Activated T-cell treated with anti-CD3 and anti-CD28 coated beads, Interleukin-2, amount 50 U/mL, for 72 hours (primary cell): Measurements from ENCODE around the gene TDRD12. TPM values are rescaled to one million over a fixed set of nuclear protein-coding genes. Genes with fewer than 3 reads are reported as not detected.
A peak's percentile ranks its signal among the peaks of the same experiment; 100 is the strongest.
"Not testable (repeated sequence)": the region's sequence is repeated elsewhere in the genome, so short reads cannot be mapped to it uniquely, and the experiment has no call there.

Source experiments
- ATAC-seq, 2 donors: fragments of 150-1000 bp; cut with Tn5 transposase; replicated peaks in 1 of 2; 2 replicates each; pipeline ENCODE4 v1.10.0; 2021; ENCODE audit warnings: moderate library complexity in 2 of 2, mild to moderate bottlenecking in 1 of 2
- DNase-seq, 2 donors: peaks; one replicate each; pipeline ENCODE4 v3.0.0; 2021 to 2022; ENCODE audit warnings: mixed read lengths in 1 of 2
- H3K27ac Mint-ChIP-seq: one replicate; pipeline ENCODE4 v1.8.0; 2022; ENCODE audit warnings: mild to moderate bottlenecking, moderate library complexity, mixed read lengths
- H3K27me3 Mint-ChIP-seq: one replicate; pipeline ENCODE4 v1.8.0; 2022; ENCODE audit warnings: low read depth, mixed read lengths
- H3K36me3 Mint-ChIP-seq, 2 donors: one replicate each; pipeline ENCODE4 v1.8.0; 2022; ENCODE audit warnings: mixed read lengths in 2 of 2, mild to moderate bottlenecking in 1 of 2; ENCODE audit not compliant: insufficient read depth in 2 of 2
- H3K4me1 Mint-ChIP-seq: one replicate; pipeline ENCODE4 v1.8.0; 2022; ENCODE audit warnings: low read depth, mixed read lengths
- H3K4me3 Mint-ChIP-seq, 2 donors: one replicate each; pipeline ENCODE4 v1.8.0; 2022; ENCODE audit warnings: mild to moderate bottlenecking in 2 of 2, mixed read lengths in 2 of 2, moderate library complexity in 2 of 2
- H3K9me3 Mint-ChIP-seq, 2 donors: one replicate each; pipeline ENCODE4 v1.8.0; 2022; ENCODE audit warnings: mixed read lengths in 2 of 2
- total RNA-seq, 2 donors: library from RNA; stranded (reverse); gene quantifications; one replicate each; pipeline ENCODE4 v1.2.3, GENCODE V29; 2022

Gene TDRD12
- total RNA-seq, 2 donors from 2014 or later, result 0.91 to 2.0 TPM

DNA sequence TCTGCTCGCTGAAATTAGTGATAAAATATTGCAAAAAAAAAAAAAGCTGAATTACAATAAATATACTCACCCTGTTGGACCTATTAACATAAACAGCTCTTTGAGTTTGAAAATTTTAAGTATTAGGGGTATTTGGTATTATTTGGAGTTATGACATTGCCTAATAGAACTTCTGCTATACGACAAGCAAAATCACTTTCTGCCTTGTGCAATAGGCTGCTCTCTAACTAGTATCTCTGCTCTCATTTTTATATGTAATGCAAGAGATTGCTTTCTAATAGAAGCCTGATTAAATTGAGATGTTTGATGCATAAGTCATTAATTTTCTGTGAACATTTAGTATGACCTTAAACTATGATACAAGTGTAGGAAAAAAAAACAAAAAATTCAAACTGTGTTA, 38.6 kb upstream of the TDRD12 start:
- no peak for ATAC-seq
- no peaks in the 10 kb centered on the region for H3K36me3 Mint-ChIP-seq

DNA sequence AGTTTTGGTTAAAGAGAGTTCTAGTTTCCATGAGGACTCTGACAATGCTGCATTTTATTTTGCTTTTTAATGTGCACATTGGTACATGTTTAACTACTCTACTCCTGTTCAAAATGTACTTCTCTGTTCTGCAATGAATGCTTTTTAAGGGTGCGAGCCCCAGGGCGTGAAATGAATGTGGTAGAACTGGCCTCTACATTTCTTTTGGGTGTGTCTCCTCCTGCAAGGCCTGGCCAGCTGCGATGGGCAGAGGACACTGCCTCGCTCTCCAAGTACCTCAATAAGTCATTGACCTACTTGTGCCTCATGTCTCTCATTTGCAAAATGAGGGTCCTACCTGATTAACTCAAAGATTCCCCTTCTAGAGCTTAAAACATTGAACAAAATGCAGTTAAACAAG, 37.2 kb upstream of the TDRD12 start:
- Mint-ChIP-seq H3K9me3 (no peaks in the 10 kb centered on the region), H3K36me3 (no peaks in the 10 kb centered on the region), H3K27me3 (peaks cover 9% of the 10 kb centered on the region), H3K4me1 (peaks cover 4% of the 10 kb centered on the region), H3K27ac (no peak overlapping the region), H3K4me3 (no peak overlapping the region)
- DNase-seq (no peak), ATAC-seq (no peak)

More for the DNA sequence above, 38.6 kb upstream of the TDRD12 start:
- no peaks in the 10 kb centered on the region for H3K9me3 Mint-ChIP-seq
- peaks cover 14% of the 10 kb centered on the region for H3K27me3 Mint-ChIP-seq
- peaks cover 7% of the 10 kb centered on the region for H3K4me1 Mint-ChIP-seq
- no peak for DNase-seq
- no peak overlapping the region for H3K27ac Mint-ChIP-seq
- no peak overlapping the region for H3K4me3 Mint-ChIP-seq

DNA sequence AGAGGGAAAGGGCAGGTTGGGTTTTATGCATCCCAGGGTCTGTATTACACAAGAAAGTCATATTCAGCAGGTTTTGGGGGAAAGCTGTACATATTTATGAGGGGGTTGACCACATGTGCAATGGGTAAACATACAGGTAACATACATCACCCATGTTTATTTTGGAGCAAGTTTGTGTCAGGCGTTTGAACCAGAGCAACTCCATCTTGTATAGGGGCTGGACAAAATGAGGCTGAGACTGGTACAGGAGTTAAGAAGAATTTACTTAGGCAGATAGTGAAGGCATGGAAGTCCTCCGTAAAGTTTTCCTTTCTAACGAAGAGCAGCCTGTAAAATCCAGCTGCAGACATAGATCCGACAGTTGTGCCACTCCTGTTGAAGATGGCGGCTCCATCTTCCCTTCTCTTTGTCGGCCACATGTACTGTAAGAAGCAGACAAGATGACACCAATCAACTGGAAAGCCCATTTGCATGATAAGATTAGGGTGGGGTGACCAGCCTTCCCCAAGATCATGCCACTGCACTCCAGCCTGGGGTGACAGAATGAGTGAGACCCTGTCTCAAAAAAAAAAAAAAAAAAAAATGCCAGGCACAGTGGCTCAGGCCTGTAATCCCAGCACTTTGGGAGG, 32.6 kb upstream of the TDRD12 start:
- Mint-ChIP-seq H3K27ac (no peak overlapping the region), H3K4me3 (no peak overlapping the region), H3K27me3 (no peaks in the 10 kb centered on the region), H3K9me3 (no peaks in the 10 kb centered on the region), H3K36me3 (peaks cover 0 to 4% of the 10 kb centered on the region in 2 donors), H3K4me1 (peaks cover 19% of the 10 kb centered on the region)
- DNase-seq (no peak), ATAC-seq (no peak)

DNA sequence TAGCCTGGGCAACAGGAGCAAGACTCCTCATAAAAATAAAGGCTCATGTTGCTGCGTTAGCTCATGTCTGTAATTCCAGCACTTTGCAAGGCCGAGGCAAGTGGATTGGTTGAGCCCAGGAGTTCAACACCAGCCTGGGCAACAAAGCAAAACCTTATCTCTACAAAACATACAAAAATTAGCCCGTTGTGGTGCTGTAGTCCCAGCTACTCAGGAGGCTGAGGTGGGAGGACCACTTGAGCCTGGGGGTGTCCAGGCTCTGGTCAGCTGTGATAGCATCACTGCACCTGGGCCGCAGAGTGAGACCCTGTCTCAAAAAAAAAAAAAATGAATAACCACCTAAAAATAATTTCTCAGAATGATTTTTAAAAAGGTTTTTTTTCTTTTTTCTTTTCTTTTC, 31.9 kb upstream of the TDRD12 start:
- DNase-seq (no peak), ATAC-seq (no peak)
- H3K4me3 Mint-ChIP-seq, result no peak overlapping the region
- no peaks in the 10 kb centered on the region for H3K9me3 Mint-ChIP-seq
- H3K36me3 Mint-ChIP-seq, result peaks cover under 1 to 4% of the 10 kb centered on the region in 2 donors
- H3K27me3 Mint-ChIP-seq, result no peaks in the 10 kb centered on the region
- no peak overlapping the region for H3K27ac Mint-ChIP-seq
- peaks cover 20% of the 10 kb centered on the region for H3K4me1 Mint-ChIP-seq

DNA sequence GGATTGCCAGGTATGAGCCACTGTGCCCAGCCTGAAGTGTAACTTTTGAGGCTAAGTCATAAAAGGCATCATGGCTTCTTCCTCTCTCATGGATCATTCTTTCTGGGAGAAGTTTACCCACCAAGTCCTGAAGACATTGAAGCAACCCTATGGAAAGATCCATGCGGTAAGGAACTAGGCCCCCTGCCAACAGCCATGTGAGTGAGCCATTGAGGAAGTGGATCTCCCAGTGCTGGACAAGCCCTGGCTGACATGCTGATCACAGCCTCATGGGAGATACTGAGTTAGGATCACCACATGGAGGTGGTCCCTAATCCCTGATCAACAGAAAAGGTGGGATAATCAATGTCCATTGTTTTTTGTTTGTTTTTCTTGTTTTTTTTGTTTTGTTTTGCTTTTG, 31.3 kb upstream of the TDRD12 start:
- H3K9me3 Mint-ChIP-seq, result no peaks in the 10 kb centered on the region
- H3K27ac Mint-ChIP-seq, result no peak overlapping the region

DNA sequence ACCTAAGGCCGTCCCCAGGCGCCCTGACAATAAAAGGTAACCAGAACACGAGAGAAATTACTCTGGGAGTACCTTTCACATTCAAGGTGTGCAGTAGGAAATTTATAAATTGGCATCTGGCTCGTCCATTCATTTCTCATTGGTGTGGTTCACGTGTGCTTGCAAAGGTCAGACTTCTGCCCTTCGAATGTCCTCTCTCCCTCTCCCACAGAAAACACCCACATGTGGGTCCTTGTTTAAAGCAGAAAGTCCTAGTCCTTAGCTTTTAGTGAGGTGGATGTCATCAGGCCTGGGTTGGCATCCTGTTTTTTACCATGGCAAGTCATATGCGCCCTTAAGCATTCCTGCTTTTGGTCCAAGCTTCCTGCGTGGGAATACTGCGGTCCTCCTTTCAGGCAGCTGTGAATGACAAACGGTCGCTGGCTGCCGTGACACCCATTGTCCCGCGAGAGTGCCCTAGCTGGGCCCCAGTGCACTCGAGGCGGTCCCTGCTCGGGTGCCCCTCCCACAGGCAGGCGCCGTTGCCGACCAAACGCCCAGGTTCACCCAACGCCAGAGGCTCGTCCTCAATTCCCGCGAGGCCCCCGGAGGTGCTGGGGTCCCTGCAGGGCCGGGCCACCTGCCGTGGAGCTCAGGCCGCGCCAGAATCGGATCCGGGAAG, 28.1 kb upstream of the TDRD12 start, which contains the start of gene NUDT19:
NUDT19 (plus strand) TSS at position 531 of the 661 bp plus-strand sequence. CDS start 140 bp downstream, outside the sequence.
- DNase-seq (peak; percentile 86 to 88), ATAC-seq (peak; percentile 76 to 79)
- peak within 1 kb of the TSS; percentile 90 to 96 for H3K4me3 Mint-ChIP-seq
- peaks cover 57% of the 10 kb centered on the region for H3K4me1 Mint-ChIP-seq
- peak within 1 kb of the TSS; percentile 87 for H3K27ac Mint-ChIP-seq
- no peaks in the 10 kb centered on the region for H3K9me3 Mint-ChIP-seq
- no peaks in the 10 kb centered on the region for H3K27me3 Mint-ChIP-seq
- peaks cover 14 to 27% of the 10 kb centered on the region in 2 donors for H3K36me3 Mint-ChIP-seq

More for the DNA sequence above, 31.3 kb upstream of the TDRD12 start:
- no peak for ATAC-seq
- peaks cover 26% of the 10 kb centered on the region for H3K4me1 Mint-ChIP-seq
- no peak overlapping the region for H3K4me3 Mint-ChIP-seq
- DNase-seq, result no peak
- H3K36me3 Mint-ChIP-seq, result peaks cover 5 to 10% of the 10 kb centered on the region in 2 donors
- H3K27me3 Mint-ChIP-seq, result no peaks in the 10 kb centered on the region

DNA sequence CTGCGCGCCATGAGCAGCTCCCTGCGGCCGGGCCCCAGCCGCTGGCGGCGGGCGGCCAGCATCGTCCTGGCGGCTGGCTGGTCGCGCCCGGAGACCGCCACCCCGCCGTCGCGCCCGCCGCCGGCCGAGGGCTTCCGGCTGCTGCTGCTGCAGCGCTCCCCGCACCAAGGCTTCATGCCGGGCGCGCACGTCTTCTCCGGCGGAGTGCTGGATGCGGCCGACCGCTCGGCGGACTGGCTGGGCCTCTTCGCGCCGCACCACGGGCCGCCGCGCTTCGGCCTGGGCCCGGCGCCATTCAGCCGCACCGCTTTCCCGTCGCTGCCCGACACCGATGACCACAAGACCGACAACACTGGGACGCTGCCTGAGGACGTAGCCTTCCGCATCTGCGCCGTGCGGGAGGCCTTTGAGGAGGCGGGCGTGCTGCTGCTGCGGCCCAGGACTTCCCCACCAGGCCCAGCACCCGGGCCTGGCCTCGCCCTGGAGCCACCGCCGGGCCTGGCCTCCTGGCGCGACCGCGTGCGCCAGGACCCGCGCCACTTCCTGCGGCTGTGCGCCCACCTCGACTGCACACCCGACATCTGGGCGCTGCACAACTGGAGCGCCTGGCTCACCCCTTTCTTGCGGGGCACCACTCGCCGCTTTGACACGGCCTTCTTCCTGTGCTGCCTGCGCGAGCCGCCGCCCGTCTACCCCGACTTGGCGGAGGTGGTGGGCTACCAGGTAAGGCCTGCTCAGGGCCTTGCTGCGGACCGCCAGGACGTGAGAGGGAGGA, 27.4 kb upstream of the TDRD12 start:
- peak; percentile 69 to 73 for DNase-seq
- H3K4me1 Mint-ChIP-seq, result peaks cover 59% of the 10 kb centered on the region

DNA sequence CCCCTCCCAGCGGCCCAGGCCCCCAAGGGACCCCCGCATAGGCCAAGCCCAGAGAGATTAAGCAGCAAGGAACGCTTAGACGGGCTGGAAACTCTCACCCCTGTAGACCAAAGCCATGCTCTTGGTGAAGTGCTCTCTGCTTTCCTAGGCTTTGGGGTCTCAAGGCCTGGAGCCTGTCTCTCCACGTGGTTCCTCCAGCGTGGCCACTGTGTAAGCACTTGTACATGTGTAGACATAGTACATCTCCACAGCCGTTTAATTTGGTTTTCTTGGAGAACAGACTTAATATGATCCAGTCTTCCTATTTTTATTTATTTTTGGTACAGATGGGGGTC, 26.9 kb upstream of the TDRD12 start:
- ATAC-seq, result peak in 1 of 2 donors; percentile 2
- no peaks in the 10 kb centered on the region for H3K27me3 Mint-ChIP-seq
- H3K4me3 Mint-ChIP-seq, result peak overlapping the region; percentile 83 to 96
- H3K4me1 Mint-ChIP-seq, result peaks cover 63% of the 10 kb centered on the region
- DNase-seq, result no peak
- no peaks in the 10 kb centered on the region for H3K9me3 Mint-ChIP-seq
- H3K36me3 Mint-ChIP-seq, result peaks cover 18 to 32% of the 10 kb centered on the region in 2 donors
- H3K27ac Mint-ChIP-seq, result peak overlapping the region; percentile 87

More for the DNA sequence above, 27.4 kb upstream of the TDRD12 start:
- no peaks in the 10 kb centered on the region for H3K9me3 Mint-ChIP-seq
- peak; percentile 64 to 66 for ATAC-seq
- H3K36me3 Mint-ChIP-seq, result peaks cover 14 to 28% of the 10 kb centered on the region in 2 donors
- peak overlapping the region; percentile 90 to 96 for H3K4me3 Mint-ChIP-seq
- no peaks in the 10 kb centered on the region for H3K27me3 Mint-ChIP-seq
- H3K27ac Mint-ChIP-seq, result peak overlapping the region; percentile 87

DNA sequence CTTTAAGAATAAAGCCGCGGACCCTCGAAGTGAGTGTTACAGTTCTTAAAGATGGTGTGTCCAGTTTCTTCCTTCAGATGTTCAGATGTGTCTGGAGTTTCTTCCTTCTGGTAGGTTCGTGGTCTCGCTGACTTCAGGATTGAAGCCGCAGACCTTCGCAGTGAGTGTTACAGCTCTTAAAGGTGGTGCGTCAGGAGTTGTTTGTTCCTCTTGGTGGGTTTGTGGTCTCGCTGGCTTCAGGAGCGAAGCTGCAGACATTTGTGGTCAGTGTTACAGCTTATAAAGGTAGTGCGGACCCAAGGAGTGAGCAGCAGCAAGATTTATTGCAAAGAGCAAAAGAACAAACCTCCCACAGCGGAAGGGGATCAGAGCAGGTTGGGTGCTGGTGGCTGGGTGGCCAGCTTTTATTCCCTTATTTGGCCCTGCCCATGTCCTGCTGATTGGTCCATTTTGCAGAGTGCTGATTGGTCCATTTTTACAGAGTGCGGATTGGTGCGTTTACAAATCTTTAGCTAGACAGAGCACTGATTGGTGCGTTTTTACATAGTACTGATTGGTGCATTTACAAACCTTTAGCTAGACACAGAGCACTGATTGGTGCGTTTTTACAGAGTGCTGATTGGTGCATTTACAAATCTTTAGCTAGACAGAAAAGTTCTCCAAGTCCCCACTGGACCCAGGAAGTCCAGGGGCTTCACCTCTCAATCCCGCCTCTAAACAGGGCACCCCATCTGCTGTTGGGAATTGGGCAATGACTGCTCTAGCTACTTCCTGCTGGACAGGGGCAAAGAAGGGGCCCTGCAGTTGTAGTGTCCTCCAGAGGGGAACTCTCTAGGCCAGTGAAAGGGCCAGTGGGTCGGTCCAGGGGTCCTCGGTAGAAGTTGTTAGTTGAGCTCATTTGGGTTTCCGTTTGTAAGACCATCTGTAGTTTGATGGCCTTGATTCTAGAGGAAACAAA, 26.1 kb upstream of the TDRD12 start:
- H3K4me1 Mint-ChIP-seq, result peaks cover 66% of the 10 kb centered on the region
- DNase-seq, result peak; percentile 64
- H3K4me3 Mint-ChIP-seq, result peak overlapping the region; percentile 83 to 96
- H3K9me3 Mint-ChIP-seq, H3K27me3 Mint-ChIP-seq: not testable (repeated sequence)
- peak overlapping the region; percentile 87 for H3K27ac Mint-ChIP-seq
- peak; percentile 16 to 30 for ATAC-seq
- peaks cover 21 to 38% of the 10 kb centered on the region in 2 donors for H3K36me3 Mint-ChIP-seq

DNA sequence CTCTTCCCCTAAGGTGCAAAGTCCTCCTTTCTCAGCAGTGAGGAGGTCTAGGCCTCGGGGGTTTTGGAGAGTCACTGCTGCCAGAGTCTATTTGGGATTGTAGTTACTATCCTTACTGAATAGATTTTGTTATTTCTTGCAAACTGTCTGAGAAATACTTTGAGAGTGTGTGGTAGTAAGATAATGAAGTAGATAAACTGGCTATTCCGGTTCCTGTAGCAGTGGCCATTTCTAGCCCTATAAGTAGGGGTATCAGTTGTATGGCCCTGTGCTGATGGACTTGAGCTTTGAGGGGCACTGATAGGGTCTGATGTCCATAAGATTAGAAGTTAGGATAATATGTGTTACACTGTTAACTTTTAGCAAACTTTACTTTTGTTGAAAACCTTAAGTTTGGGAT, 25.3 kb upstream of the TDRD12 start:
- DNase-seq, ATAC-seq, H3K9me3 Mint-ChIP-seq, H3K27me3 Mint-ChIP-seq: not testable (repeated sequence)
- peak overlapping the region; percentile 83 to 96 for H3K4me3 Mint-ChIP-seq
- peaks cover 66% of the 10 kb centered on the region for H3K4me1 Mint-ChIP-seq
- H3K27ac Mint-ChIP-seq, result peak overlapping the region; percentile 87
- H3K36me3 Mint-ChIP-seq, result peaks cover 24 to 46% of the 10 kb centered on the region in 2 donors

DNA sequence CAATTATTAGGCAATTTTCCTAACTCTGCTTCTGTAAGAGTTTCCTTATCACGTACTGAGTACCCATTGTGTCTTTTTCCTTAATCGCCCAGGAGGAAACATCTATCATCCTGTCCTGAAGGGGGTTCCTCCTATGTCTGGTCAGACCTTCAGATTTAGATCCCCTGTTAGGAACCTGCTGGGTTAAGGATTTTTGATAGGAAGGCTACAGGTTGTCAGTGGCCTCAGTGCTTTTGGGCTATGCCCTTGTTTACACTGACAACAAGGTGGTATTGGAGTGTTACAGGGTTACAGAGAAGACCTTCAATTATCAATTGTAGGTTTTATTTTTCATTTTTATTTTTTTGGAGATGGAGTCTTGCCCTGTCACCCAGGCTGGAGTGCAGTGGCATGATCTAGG, 24.7 kb upstream of the TDRD12 start:
- H3K27ac Mint-ChIP-seq, result not testable (repeated sequence)
- peaks cover 62% of the 10 kb centered on the region for H3K4me1 Mint-ChIP-seq

DNA sequence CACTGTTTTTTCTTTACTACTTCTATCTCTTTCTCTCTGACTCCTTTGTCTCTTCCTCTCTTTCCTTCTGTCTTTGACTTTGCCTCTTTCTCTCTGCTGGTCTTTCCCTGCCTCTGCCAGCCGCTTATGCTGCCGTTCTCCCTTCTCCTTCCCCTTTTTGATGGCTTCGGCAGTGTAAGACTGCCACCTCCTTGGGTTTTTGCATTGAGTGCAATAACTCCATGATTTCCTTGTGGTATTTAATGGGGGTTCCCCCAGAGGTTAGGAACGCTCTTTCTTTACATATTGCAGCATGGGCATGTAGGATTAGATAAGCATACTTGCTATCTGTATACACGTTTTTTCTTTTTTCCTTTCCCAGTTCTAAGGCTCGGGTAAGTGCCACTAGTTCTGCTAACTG, 24.1 kb upstream of the TDRD12 start:
- H3K4me1 Mint-ChIP-seq, result peaks cover 58% of the 10 kb centered on the region
- H3K4me3 Mint-ChIP-seq, result peak overlapping the region; percentile 74 to 76
- not testable (repeated sequence) for H3K9me3 Mint-ChIP-seq, H3K27me3 Mint-ChIP-seq, ATAC-seq, DNase-seq
- H3K27ac Mint-ChIP-seq, result peak overlapping the region; percentile 73
- peaks cover 28 to 56% of the 10 kb centered on the region in 2 donors for H3K36me3 Mint-ChIP-seq

More for the DNA sequence above, 24.7 kb upstream of the TDRD12 start:
- not testable (repeated sequence) for DNase-seq, H3K9me3 Mint-ChIP-seq, H3K27me3 Mint-ChIP-seq, ATAC-seq
- Mint-ChIP-seq H3K4me3 (peak overlapping the region; percentile 83 to 96), H3K36me3 (peaks cover 28 to 50% of the 10 kb centered on the region in 2 donors)
